NCI-H1417 treated with DMSO at 0.1 percent for 48 hours (cell line): ENCODE results near the gene C1QL4.
"Not testable (repeated sequence)": the region's sequence is repeated elsewhere in the genome, so short reads cannot be mapped to it uniquely, and the experiment has no call there.

Experiments
- DNase-seq: peaks from one replicate; lab custom pipeline; 2025; lab: John Stamatoyannopoulos, UW

C1QL4 gene

GRCh38 chr12:49333778-49334177 lies 3.2 kb downstream of the C1QL4 start:
- DNase-seq: not testable (repeated sequence)

DNA sequence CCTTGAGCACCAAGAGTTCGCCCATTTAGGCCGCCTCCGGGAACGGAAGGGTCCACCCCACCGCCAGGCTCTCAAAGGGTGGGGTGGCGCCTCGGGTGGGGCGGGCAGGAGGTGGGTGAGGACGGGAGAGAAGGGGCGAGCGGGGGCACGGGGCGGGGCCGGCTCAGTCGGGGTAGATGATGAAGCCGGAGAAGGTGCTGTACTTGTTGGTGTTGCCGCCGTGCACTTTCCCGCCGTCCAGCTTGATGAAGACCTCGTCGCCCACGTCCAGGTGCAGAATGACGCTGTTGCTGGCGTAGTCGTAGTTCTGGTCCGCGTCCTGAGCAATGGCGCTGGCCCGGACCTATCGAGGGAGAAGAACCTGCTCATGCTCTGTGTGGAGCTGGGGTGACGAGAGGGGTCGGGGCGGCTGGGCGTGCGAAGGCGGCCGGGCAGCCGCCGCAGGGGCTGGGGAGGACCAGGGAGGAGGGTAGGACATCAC lies 4.1 kb downstream of the C1QL4 start:
- DNase-seq: no peak

DNA sequence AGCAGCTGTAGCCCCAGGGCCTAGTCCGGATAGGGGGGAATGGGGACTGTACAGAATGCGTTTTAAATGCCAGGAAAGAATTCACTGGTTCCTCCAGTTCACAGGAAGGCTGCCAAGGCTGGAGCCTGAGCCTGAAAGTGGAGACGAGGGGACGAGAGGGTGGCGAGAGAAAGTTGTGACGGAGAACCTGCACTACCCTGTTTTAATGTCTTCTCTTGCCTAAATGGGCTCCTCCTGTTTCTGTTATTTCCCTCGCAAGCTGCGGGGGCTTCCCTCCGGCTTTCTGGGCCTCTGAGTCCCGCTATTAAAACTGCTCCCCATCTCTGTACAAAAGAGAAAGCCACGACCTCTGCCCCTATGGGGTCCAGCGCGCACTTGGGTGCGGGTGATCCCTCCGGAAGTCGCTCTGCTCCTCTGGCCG lies 4.5 kb downstream of the C1QL4 start:
- no peak for DNase-seq

DNA sequence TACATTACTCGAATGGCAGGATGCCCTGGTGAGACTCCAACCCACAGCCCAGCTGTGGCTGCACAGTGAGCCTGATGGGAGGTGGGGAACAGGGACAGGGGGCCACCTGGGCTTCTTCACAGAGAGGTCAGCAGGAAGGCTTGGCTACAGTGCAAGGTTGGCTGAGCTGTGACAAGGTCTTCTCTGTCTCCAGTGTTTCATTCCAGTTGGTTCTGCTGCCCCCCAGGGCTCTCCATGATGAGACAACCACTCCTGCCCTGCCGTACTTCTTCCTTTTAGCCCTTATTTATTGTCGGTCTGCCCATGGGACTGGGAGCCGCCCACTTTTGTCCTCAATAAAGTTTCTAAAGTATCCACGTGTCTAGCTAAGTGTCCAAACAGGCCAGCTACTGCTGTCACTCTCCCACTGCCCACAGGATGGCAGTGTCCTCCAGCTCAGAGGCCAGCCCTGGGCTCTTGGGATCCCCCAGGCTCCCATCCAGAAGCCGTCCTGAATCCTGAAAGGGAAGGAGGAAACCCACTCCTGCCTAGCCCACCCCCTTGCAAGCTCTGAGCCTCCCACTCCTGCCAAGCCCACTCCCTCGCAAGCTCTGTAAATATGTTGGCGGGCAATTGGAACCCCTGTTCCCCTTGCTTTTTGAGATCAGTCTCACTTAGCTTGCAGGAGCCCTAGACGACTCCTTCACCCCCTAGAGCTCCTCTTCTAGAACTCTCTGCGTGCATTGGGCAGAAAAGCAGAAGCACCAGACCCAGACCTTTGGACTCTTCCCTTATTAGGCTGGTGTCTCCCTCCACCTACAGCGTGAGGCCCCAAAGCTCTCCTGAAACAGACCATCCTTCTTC lies 5.4 kb downstream of the C1QL4 start:
- DNase-seq: no peak

- DNase-seq: no peak
Observed at GRCh38 chr12:49330631-49331379, 6.2 kb downstream of the C1QL4 start.

GRCh38 chr12:49330032-49330619 lies 6.9 kb downstream of the C1QL4 start:
- DNase-seq: no peak

- no peak for DNase-seq
Observed at GRCh38 chr12:49328816-49329215, 8.2 kb downstream of the C1QL4 start.

- no peak for DNase-seq
Observed at GRCh38 chr12:49327887-49328286, 9.1 kb downstream of the C1QL4 start.

DNA sequence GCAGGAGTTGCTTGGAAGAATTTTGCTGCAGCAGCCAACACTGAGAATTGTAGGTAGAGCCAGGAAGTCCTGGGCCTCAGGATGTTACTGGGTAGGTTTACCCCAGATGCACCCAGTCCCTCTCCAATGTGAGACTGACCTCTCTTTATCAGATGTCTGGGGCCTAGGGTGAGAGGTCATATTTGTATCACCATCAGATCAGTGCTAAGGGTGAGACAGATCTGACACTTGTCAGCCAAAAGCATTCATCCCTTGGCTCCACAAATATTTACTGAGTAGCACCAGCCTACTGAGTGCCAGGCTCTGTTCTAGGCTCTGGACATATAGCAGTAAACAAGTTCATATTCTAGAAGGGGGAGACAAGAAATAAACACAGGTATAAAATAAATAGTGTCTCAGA lies 9.6 kb downstream of the C1QL4 start:
- no peak for DNase-seq

- no peak for DNase-seq
Observed at GRCh38 chr12:49325606-49326005, 11.4 kb downstream of the C1QL4 start.

GRCh38 chr12:49323524-49324097 lies 13.4 kb downstream of the C1QL4 start:
- DNase-seq: no peak

DNA sequence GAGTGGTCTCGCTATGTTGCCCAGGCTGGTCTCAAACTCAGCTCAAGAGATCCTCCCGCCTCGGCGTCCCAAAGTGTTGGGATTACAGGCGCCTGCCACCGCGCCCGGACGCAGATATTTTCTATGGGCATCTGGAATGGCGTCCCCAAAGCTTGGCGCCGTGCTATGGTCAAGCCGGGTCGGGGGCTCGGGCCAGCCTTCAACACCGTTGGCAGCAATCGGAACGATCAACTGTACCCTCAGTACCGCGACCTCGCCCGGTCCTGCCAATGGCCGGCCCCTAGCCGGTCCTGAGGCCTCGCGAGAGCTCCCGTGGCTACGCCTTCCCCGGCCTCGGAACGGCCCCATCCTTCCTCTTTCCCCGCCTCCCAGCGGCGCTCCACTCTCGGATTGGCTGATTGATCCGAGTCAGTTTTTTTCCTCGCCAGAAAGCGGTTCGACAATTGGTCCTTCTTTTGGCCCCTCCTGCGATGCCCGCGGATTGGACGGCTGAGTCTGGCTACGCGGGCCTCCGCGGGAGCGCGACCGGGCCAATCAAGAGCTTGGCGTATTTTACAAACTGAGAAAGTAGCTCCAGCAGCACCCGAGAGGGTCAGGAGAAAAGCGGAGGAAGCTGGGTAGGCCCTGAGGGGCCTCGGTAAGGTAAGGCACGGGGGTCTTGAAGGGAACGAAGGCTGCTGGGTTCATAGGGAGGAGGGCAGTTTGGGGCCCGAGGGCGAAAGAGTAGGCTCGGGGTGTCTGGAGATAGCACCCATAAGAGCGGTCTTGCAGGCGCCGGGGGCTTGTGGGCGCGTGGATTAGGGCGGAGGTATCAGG lies 14.1 kb downstream of the C1QL4 start, which contains the start of gene TROAP:
TROAP (plus strand) TSS at position 548 of the 816 bp plus-strand sequence. CDS start 354 bp downstream, outside the sequence.
- DNase-seq: peak; percentile 97

GRCh38 chr12:49322367-49322707 lies 14.7 kb downstream of the C1QL4 start:
- no peak for DNase-seq

DNA sequence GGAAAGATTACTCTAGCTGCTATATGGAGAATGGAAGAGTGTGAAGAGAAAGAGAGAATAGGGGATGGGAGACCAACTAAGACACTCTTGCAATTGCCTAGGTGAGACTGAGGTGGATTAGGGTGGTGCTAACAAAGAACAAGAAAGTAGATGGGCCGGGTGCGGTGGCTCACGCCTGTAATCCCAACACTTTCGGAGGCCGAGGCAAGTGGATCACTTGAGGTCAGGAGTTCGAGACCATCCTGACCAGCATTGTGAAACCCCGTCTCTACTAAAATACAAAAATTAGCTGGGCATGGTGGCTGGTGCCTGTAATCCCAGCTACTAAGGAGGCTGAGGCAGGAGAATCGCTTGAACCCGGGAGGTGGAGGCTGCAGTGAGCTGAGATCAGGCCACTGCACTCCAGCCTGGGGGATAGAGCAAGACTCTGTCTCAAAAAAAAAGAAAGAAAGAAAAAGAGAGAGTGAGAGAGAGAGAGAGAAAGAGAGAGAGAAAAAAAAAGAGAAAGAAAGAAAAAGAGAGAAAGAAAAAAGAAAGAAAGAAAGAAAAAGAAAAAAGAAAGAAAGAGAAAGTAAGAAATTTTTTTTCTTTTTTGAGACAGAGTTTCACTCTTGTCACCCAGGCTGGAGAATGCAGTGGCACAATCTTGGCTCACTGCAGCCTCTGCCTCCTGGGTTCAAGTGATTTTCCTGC lies 16.4 kb downstream of the C1QL4 start:
- DNase-seq: not testable (repeated sequence)

DNA sequence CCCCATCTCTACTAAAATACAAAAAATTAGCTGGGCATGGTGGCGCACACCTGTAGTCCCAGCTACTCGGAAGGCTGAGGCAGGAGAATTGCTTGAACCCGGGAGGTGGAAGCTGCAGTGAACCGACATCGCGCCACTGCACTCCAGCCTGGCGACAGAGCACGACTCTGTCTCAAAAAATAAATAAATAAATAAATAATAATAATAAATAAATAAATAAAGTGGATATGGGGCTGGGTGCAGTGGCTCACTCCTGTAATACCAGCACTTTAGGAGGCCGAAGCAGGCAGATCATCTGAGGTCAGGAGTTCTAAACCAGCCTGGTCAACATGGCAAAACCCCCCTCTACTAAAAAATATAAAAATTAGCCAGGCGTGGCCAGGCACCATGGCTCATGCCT lies 19.9 kb downstream of the C1QL4 start:
- DNase-seq: not testable (repeated sequence)

DNA sequence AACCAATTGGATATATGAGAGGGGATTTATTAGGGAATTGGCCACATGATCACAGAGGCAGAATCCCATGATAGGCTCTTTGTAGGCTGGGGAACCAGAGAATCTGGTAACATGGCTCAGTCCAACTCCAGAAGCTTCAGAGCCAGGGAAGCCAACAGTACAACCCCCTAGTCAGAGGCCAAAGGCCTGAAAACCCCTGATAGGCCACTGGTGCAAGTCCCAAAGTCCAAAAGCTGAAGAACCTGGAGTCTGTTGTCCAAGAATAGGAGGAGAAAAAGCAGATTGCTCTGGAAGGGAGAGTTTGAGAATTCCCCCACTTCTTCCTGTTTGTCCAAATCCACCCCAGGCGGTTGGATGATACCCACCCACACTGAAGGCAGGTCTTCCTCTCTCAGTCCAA lies 22.2 kb downstream of the C1QL4 start:
- DNase-seq: no peak

- DNase-seq: not testable (repeated sequence)
Observed at GRCh38 chr12:49310451-49311000, 26.5 kb downstream of the C1QL4 start.

DNA sequence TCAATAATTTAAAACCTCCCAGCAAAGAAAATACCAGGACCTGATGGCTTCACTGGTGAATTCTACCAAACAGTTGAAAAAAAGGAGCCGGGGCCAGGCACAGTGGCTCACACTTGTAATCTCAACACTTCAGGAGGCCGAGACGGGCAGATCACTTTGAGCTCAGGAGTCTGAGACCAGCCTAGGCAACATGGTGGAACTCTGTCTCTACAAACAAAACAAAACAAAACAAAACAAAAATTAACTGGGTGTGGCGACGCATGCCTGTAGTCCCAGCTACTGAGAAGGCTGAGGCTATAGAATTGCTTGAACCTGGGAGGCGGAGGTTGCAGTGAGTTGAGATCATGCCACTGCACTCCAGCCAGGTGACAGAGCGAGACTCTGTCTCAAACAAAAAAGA lies 27.6 kb downstream of the C1QL4 start:
- DNase-seq: no peak

- no peak for DNase-seq
Observed at GRCh38 chr12:49305762-49306510, 31.1 kb downstream of the C1QL4 start.

DNA sequence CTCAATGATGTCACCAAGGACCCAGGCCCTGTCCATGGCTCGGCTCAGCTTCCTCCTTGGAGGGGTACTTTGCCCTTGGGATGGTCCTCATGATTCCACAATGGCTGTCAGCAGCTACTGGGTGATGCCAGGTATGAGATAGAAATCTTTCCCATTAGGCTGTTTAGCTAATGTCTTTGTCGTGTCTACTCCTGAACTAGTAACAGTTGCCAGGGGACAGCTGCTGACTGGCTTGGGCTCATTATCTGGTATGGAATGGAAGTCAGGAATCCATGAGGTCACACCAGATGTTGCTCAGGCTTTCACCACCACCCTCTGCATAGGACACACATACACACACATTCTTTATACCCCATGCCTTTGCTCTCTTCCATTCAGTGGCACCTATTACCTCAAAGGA lies 32.8 kb downstream of the C1QL4 start:
- DNase-seq: no peak
